ENCODE measurements around the gene SGPP2.
A peak's percentile ranks its signal among the peaks of the same experiment; 100 is the strongest.

Gene SGPP2

DNA sequence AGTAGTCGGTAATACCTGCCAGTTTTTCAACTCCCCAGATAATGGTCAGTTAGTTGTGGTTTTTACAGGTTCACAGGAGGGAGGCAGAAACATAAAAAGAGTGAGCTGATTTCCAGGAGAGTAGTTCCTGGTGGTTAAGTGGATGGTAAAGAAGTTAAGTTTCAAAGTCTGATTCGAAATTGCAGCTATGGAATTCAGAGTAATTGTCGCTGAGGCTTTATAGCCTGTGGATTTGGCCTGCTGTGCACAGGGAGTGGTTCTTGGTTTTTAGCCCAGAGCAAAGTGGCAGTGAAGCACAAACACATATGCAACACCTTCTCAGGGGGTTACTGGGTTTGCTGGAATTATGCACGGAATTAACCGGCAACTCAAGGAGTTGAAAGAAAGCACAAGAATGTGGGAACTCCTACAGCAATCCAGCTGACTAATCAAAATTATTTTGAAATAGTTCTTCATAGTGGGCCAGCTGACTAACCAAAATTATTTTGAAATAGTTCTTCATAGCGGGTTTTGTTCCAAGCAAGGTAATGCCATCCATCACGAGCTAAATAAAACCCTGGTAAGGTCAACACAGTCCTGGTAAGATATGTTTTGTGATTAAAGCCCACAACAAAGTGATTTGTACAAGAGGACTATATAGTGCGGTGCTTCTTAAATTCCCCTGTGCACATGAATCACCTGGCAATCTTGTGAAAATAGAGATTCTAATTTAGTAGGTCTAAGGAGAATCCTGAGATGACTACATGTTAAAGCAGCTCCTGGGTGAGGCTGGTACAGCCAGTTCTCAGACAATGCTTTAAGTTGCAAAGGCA is 94.4 kb downstream of the SGPP2 start (continued):
- TF ChIP-seq, protein P1, sequence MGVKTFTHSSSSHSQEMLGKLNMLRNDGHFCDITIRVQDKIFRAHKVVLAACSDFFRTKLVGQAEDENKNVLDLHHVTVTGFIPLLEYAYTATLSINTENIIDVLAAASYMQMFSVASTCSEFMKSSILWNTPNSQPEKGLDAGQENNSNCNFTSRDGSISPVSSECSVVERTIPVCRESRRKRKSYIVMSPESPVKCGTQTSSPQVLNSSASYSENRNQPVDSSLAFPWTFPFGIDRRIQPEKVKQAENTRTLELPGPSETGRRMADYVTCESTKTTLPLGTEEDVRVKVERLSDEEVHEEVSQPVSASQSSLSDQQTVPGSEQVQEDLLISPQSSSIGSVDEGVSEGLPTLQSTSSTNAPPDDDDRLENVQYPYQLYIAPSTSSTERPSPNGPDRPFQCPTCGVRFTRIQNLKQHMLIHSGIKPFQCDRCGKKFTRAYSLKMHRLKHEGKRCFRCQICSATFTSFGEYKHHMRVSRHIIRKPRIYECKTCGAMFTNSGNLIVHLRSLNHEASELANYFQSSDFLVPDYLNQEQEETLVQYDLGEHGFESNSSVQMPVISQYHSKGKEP (tag by site-specific recombination; IDR thresholded peaks at IDR 0.05): 0 out of 2 replicates have a peak, but pooled peaks have one; percentile 14
- TF ChIP-seq HOXD13 (CRISPR knock-in tag; IDR thresholded peaks at IDR 0.05; ENCODE audit: borderline replicate concordance): no peak
- TF ChIP-seq ZNF23 (tag by site-specific recombination; IDR thresholded peaks at IDR 0.05; ENCODE audit: borderline replicate concordance): no peak
- peak; percentile 43; the same call in 1 of the 2 replicates for TF ChIP-seq WT1 (tag by site-specific recombination; IDR thresholded peaks at IDR 0.05)
- TF ChIP-seq ZBTB8A (tag by site-specific recombination; IDR thresholded peaks at IDR 0.05): peak; percentile 37
- TF ChIP-seq, protein P2, sequence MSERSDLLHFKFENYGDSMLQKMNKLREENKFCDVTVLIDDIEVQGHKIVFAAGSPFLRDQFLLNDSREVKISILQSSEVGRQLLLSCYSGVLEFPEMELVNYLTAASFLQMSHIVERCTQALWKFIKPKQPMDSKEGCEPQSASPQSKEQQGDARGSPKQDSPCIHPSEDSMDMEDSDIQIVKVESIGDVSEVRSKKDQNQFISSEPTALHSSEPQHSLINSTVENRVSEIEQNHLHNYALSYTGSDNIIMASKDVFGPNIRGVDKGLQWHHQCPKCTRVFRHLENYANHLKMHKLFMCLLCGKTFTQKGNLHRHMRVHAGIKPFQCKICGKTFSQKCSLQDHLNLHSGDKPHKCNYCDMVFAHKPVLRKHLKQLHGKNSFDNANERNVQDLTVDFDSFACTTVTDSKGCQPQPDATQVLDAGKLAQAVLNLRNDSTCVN (tag by site-specific recombination; optimal IDR thresholded peaks at IDR 0.05): no peak
- TF ChIP-seq SCRT1 (tag by site-specific recombination; IDR thresholded peaks at IDR 0.05; ENCODE audit: borderline replicate concordance): peak; percentile 76
- TF ChIP-seq ZNF843 (tag by site-specific recombination; IDR thresholded peaks at IDR 0.05): peak; percentile 21; the same call in 1 of the 2 replicates
- no peak for TF ChIP-seq ZNF10 (tag by site-specific recombination; IDR thresholded peaks at IDR 0.05)
- no peak for TF ChIP-seq ZNF132 (tag by site-specific recombination; IDR thresholded peaks at IDR 0.05; ENCODE audit: borderline replicate concordance)
- TF ChIP-seq, protein P3, sequence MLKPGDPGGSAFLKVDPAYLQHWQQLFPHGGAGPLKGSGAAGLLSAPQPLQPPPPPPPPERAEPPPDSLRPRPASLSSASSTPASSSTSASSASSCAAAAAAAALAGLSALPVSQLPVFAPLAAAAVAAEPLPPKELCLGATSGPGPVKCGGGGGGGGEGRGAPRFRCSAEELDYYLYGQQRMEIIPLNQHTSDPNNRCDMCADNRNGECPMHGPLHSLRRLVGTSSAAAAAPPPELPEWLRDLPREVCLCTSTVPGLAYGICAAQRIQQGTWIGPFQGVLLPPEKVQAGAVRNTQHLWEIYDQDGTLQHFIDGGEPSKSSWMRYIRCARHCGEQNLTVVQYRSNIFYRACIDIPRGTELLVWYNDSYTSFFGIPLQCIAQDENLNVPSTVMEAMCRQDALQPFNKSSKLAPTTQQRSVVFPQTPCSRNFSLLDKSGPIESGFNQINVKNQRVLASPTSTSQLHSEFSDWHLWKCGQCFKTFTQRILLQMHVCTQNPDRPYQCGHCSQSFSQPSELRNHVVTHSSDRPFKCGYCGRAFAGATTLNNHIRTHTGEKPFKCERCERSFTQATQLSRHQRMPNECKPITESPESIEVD (tag by site-specific recombination; IDR thresholded peaks at IDR 0.05): peak; percentile 98
- no peak for TF ChIP-seq KLF1 (tag by site-specific recombination; IDR thresholded peaks at IDR 0.05)
- peak; percentile 91 for TF ChIP-seq FEZF1 (tag by site-specific recombination; IDR thresholded peaks at IDR 0.05)
- TF ChIP-seq SCRT2 (tag by site-specific recombination; IDR thresholded peaks at IDR 0.05): peak; percentile 58
- peak; percentile 85 for TF ChIP-seq OSR2 (tag by site-specific recombination; IDR thresholded peaks at IDR 0.05)
- peak; percentile 73; the same call in 1 of the 2 replicates for TF ChIP-seq MZF1 (tag by site-specific recombination; IDR thresholded peaks at IDR 0.05; ENCODE audit: borderline replicate concordance)
- TF ChIP-seq ZIC2 (tag by site-specific recombination; IDR thresholded peaks at IDR 0.05): peak; percentile 100
- TF ChIP-seq ZNF560 (tag by site-specific recombination; IDR thresholded peaks at IDR 0.05; ENCODE audit: borderline replicate concordance): no peak
- no peak for TF ChIP-seq ZNF610 (tag by site-specific recombination; IDR thresholded peaks at IDR 0.05; ENCODE audit: borderline replicate concordance)

DNA sequence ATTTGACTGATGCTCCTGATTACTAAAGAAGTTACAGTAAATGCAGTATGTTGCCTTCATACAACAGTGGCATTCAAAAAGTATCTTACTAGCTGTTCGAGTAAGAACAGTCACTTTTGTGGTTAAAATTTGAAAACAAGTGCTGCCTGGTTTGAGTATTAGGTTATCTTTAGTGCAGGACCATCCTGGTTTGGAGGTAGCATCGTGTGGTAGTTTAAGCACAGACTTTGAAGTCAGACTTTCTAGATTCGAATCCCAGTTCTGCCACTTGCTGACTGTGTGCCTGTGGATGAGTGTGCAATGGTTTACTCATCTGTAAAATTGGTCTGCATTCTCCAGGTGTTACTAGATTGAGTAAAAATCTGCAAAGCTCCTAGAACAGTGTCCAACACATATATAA is 96.8 kb downstream of the SGPP2 start:
- Histone ChIP-seq H3K27ac (ENCODE audit: extremely low read depth, low read depth, low read length) (no peak overlapping the region), H3K36me3 (ENCODE audit: control insufficient read depth in 2 of 2, insufficient read depth in 1 of 2, low read length in 2 of 2) (peaks cover 0 to 5% of the 10 kb centered on the region in 2 experiments; a peak in 2 of 3 replicates), H3K4me1 (ENCODE audit: control insufficient read depth, insufficient read depth, low read length) (no peaks in the 10 kb centered on the region), H3K9me3 (ENCODE audit: control insufficient read depth, insufficient read depth, low read depth, low read length) (no peaks in the 10 kb centered on the region), H3K4me3 (ENCODE audit: low read depth, low read length) (no peak overlapping the region)
- TF ChIP-seq, protein P4, sequence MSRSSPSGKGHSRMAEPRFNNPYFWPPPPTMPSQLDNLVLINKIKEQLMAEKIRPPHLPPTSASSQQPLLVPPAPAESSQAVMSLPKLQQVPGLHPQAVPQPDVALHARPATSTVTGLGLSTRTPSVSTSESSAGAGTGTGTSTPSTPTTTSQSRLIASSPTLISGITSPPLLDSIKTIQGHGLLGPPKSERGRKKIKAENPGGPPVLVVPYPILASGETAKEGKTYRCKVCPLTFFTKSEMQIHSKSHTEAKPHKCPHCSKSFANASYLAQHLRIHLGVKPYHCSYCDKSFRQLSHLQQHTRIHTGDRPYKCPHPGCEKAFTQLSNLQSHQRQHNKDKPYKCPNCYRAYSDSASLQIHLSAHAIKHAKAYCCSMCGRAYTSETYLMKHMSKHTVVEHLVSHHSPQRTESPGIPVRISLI (tag by site-specific recombination; IDR thresholded peaks at IDR 0.05): no peak
- TF ChIP-seq ZNF292 (tag by site-specific recombination; IDR thresholded peaks at IDR 0.05; ENCODE audit: borderline replicate concordance, low read depth) (no peak), OVOL3 (tag by site-specific recombination; IDR thresholded peaks at IDR 0.05) (no peak)
- CTCF ChIA-PET: no interaction called here
- POLR2A ChIA-PET: no interaction called here
